NCI-H1105 (cell line): ENCODE measurements around the gene WTAP.
A peak's percentile ranks its signal among the peaks of the same experiment; 100 is the strongest.
"Not testable (repeated sequence)": the region's sequence is repeated elsewhere in the genome, so short reads cannot be mapped to it uniquely, and the experiment has no call there.

Experiments
- DNase-seq: peaks from one replicate; lab custom pipeline; 2025; lab: John Stamatoyannopoulos, UW

Gene WTAP

GRCh38 chr6:159726918-159727716 lies at the start of gene WTAP:
TSS of gene WTAP (plus strand) at chr6:159727506. CDS start at chr6:159736266, 8,760 bp downstream.
- peak; percentile 99 for DNase-seq

GRCh38 chr6:159677506-159678165 lies 49.7 kb upstream of the WTAP start:
- DNase-seq, result no peak

GRCh38 chr6:159678574-159678973 lies 48.7 kb upstream of the WTAP start:
- no peak for DNase-seq

GRCh38 chr6:159679091-159680077 lies 47.9 kb upstream of the WTAP start:
- no peak for DNase-seq

- DNase-seq, result no peak
Measured at GRCh38 chr6:159680104-159680503, 47.2 kb upstream of the WTAP start.

- DNase-seq, result no peak
Measured at GRCh38 chr6:159681191-159681880, 46.0 kb upstream of the WTAP start.

GRCh38 chr6:159682295-159682694 lies 45.0 kb upstream of the WTAP start:
- DNase-seq, result no peak

- DNase-seq, result no peak
Measured at GRCh38 chr6:159682810-159683209, 44.5 kb upstream of the WTAP start.

- no peak for DNase-seq
Measured at GRCh38 chr6:159684013-159684304, 43.3 kb upstream of the WTAP start.

GRCh38 chr6:159686040-159686439 lies 41.3 kb upstream of the WTAP start:
- no peak for DNase-seq

GRCh38 chr6:159686703-159687102 lies 40.6 kb upstream of the WTAP start:
- no peak for DNase-seq

GRCh38 chr6:159687341-159687740 lies 40.0 kb upstream of the WTAP start:
- DNase-seq, result no peak

GRCh38 chr6:159688266-159688905 lies 38.9 kb upstream of the WTAP start:
- no peak for DNase-seq

GRCh38 chr6:159689001-159689400 lies 38.3 kb upstream of the WTAP start:
- no peak for DNase-seq

- not testable (repeated sequence) for DNase-seq
Measured at GRCh38 chr6:159690135-159690534, 37.2 kb upstream of the WTAP start.

- DNase-seq, result peak; percentile 20
Measured at GRCh38 chr6:159691133-159691962, 36.0 kb upstream of the WTAP start.

- no peak for DNase-seq
Measured at GRCh38 chr6:159691963-159692287, 35.4 kb upstream of the WTAP start.

- DNase-seq, result peak; percentile 28
Measured at GRCh38 chr6:159692303-159693127, 34.8 kb upstream of the WTAP start.

- DNase-seq, result peak; percentile 99
Measured at GRCh38 chr6:159693128-159693893, 34.0 kb upstream of the WTAP start, which contains the start of gene SOD2. TSS of gene SOD2 (minus strand) at chr6:159693241. CDS start at chr6:159693167, 74 bp downstream.
